ENCODE data around the gene CPNE8.

DNA sequence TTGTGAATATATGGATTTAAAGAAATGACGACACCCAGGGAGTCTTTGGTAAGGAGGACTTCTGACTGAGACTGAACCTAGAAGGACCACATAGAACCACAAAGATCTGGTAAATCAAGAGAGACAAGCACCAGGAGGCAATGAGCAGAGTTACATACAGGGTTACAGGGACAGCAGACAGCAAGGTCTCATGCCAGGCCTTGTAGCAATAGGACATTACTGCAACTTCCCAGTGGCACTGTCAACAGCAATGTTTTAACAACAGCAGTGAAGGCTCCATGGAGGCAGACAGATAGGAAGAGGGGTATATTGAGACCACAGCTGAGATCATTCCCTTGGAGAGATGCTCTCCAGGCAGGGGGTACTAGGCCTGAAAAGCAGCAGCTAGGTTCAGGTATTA is 18.5 kb downstream of the CPNE8 start:
- TF ChIP-seq, protein P1, sequence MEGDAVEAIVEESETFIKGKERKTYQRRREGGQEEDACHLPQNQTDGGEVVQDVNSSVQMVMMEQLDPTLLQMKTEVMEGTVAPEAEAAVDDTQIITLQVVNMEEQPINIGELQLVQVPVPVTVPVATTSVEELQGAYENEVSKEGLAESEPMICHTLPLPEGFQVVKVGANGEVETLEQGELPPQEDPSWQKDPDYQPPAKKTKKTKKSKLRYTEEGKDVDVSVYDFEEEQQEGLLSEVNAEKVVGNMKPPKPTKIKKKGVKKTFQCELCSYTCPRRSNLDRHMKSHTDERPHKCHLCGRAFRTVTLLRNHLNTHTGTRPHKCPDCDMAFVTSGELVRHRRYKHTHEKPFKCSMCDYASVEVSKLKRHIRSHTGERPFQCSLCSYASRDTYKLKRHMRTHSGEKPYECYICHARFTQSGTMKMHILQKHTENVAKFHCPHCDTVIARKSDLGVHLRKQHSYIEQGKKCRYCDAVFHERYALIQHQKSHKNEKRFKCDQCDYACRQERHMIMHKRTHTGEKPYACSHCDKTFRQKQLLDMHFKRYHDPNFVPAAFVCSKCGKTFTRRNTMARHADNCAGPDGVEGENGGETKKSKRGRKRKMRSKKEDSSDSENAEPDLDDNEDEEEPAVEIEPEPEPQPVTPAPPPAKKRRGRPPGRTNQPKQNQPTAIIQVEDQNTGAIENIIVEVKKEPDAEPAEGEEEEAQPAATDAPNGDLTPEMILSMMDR (IDR thresholded peaks at IDR 0.05; ENCODE audit: insufficient read depth, low read length) = no peak
- TF ChIP-seq GABPA (IDR thresholded peaks at IDR 0.05; ENCODE audit: low read depth) (no peak), POLR2AphosphoS5 (IDR thresholded peaks at IDR 0.05; ENCODE audit: low read depth) (no peak)

All from HL-60 (cell line).